ENCODE measurements around the gene DCTPP1. TPM values are rescaled to one million over a fixed set of nuclear protein-coding genes. Genes with fewer than 3 reads are reported as not detected.

The DCTPP1 gene
- polyA plus RNA-seq, 1 experiment: 34.7 TPM

- H3K27me3 ChIP-seq (ENCODE audit: control insufficient read depth, insufficient read depth, low read length): no peaks in the 10 kb centered on the region
- H3K4me3 ChIP-seq (ENCODE audit: low read depth, low read length): no peak overlapping the region
- TF ChIP-seq, protein P1, sequence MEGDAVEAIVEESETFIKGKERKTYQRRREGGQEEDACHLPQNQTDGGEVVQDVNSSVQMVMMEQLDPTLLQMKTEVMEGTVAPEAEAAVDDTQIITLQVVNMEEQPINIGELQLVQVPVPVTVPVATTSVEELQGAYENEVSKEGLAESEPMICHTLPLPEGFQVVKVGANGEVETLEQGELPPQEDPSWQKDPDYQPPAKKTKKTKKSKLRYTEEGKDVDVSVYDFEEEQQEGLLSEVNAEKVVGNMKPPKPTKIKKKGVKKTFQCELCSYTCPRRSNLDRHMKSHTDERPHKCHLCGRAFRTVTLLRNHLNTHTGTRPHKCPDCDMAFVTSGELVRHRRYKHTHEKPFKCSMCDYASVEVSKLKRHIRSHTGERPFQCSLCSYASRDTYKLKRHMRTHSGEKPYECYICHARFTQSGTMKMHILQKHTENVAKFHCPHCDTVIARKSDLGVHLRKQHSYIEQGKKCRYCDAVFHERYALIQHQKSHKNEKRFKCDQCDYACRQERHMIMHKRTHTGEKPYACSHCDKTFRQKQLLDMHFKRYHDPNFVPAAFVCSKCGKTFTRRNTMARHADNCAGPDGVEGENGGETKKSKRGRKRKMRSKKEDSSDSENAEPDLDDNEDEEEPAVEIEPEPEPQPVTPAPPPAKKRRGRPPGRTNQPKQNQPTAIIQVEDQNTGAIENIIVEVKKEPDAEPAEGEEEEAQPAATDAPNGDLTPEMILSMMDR (IDR thresholded peaks at IDR 0.05; ENCODE audit: low read depth, low read length): no peak
- no peak overlapping the region for H3K27ac ChIP-seq (ENCODE audit: low read depth, low read length)
- no peaks in the 10 kb centered on the region for H3K9me3 ChIP-seq (ENCODE audit: control insufficient read depth, insufficient read depth, low read length)
- ChIA-PET CTCF (interaction anchor here (0.8 to 1.2 kb wide), 2 partner anchors 7 to 227 kb away, joined by 3 read pairs; no protein-coding TSS in a partner anchor), POLR2A (interaction anchor here (0.6 to 0.7 kb wide), 2 partner anchors 31 to 317 kb away, joined by 3 read pairs; no protein-coding TSS in a partner anchor)
- DNase-seq (ENCODE audit: low read depth, low spot score): no peak
These were observed 27.9 kb downstream of the DCTPP1 start for GRCh38 chr16:30401768-30402425.

- Histone ChIP-seq H3K4me3 (ENCODE audit: low read depth, low read length) (peak overlapping the region; percentile 67), H3K27ac (ENCODE audit: low read depth, low read length) (peak overlapping the region; percentile 90), H3K9me3 (ENCODE audit: control insufficient read depth, insufficient read depth, low read length) (no peaks in the 10 kb centered on the region; the same call in 1 of the 2 replicates), H3K27me3 (ENCODE audit: control insufficient read depth, insufficient read depth, low read length) (no peaks in the 10 kb centered on the region)
- TF ChIP-seq, protein P1 (IDR thresholded peaks at IDR 0.05; ENCODE audit: low read depth, low read length): no peak
- CTCF ChIA-PET: interaction anchor here (0.8 kb wide), 1 partner anchor 10 kb away, joined by 4 read pairs; no protein-coding TSS in a partner anchor
- POLR2A ChIA-PET: no interaction called here
- no peak for DNase-seq (ENCODE audit: low read depth, low spot score)
These were observed 30.2 kb downstream of the DCTPP1 start for GRCh38 chr16:30399435-30400186.

DNA sequence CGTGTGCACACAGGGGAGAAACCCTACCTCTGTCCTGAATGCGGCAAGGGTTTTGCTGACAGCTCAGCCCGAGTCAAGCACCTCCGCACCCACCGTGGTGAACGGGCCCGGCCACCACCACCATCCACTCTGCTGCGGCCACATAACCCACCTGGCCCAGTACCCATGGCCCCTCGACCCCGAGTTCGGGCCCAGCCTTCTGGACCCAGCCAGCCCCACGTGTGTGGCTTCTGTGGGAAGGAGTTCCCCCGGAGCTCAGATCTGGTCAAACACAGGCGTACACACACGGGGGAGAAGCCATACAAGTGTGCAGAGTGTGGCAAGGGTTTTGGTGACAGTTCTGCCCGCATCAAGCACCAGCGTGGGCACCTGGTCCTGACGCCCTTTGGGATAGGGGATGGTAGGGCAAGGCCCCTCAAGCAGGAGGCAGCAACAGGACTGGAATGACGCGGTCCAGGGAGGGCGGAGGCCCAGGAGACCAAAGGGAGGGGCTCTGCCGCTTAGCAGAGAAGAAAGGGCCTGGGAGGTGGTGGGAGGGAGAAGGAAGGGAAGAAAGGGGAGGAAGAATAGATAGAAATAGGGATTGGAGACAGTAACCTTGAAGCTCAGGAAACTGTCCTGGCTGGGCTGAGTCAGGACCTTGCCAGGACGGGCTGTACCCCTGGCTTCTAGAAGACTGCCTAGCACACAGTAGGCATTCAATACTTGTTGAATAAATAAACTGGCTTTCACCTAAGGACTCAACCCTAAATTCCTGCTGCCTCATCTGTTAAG, 31.0 kb downstream of the DCTPP1 start:
- POLR2A ChIA-PET: no interaction called here
- CTCF ChIA-PET: interaction anchor here (0.8 kb wide), 1 partner anchor 11 kb away, joined by 4 read pairs; no protein-coding TSS in a partner anchor
- H3K27ac ChIP-seq (ENCODE audit: low read depth, low read length): no peak overlapping the region

GRCh38 chr16:30397776-30398660, 31.8 kb downstream of the DCTPP1 start:
- no peak for DNase-seq (ENCODE audit: low read depth, low spot score)
- Histone ChIP-seq H3K9me3 (ENCODE audit: control insufficient read depth, insufficient read depth, low read length) (no peaks in the 10 kb centered on the region; the same call in 1 of the 2 replicates), H3K4me3 (ENCODE audit: low read depth, low read length) (no peak overlapping the region), H3K27me3 (ENCODE audit: control insufficient read depth, insufficient read depth, low read length) (no peaks in the 10 kb centered on the region), H3K27ac (ENCODE audit: low read depth, low read length) (no peak overlapping the region)
- TF ChIP-seq, protein P1 (IDR thresholded peaks at IDR 0.05; ENCODE audit: low read depth, low read length): no peak
- ChIA-PET POLR2A (interaction anchor here (0.7 kb wide), 1 partner anchor 9 kb away, joined by 5 read pairs; the partner anchor contains the start of gene ZNF771), CTCF (no interaction called here)

More for the DNA sequence above, 31.0 kb downstream of the DCTPP1 start:
- DNase-seq (ENCODE audit: low read depth, low spot score): no peak
- Histone ChIP-seq H3K4me3 (ENCODE audit: low read depth, low read length) (no peak overlapping the region), H3K9me3 (ENCODE audit: control insufficient read depth, insufficient read depth, low read length) (no peaks in the 10 kb centered on the region; the same call in 1 of the 2 replicates), H3K27me3 (ENCODE audit: control insufficient read depth, insufficient read depth, low read length) (no peaks in the 10 kb centered on the region)
- TF ChIP-seq, protein P1 (IDR thresholded peaks at IDR 0.05; ENCODE audit: low read depth, low read length): no peak

Data from AG04450 (cell line).